ENCODE data around the gene MS4A3. TPM values are rescaled to one million over a fixed set of nuclear protein-coding genes. Genes with fewer than 3 reads are reported as not detected.

Gene MS4A3
- total and polyA plus RNA-seq, 4 donors, result 0.08 to 43.9 (median 0.23) TPM

DNA sequence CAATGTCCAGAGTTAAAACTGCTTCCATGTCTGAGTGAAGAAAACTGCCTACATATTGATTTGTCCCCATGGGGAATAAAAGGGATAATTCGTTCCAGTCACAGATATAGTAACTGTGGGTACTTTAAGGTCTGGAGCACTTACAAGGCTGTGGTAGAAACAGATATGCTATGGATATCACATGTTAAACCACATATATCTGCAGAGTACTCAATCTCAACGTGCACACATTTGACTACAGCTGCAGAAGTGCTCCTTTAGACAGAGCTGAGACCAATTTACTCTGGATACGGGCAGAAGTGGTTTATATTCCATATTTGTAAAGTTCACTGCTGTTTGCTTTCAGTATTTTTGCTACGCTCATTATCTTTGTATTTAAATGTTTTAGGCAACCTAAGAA is 22.3 kb downstream of the MS4A3 start:
- Histone ChIP-seq H3K9me3 (ENCODE audit: control insufficient read depth in 4 of 4, low read length in 3 of 4) (no peaks in the 10 kb centered on the region), H3K27me3 (ENCODE audit: control insufficient read depth in 4 of 4, insufficient read depth in 4 of 4, low read length in 3 of 4) (no peaks in the 10 kb centered on the region), H3K4me3 (ENCODE audit: low read depth in 1 of 3, low read length in 3 of 3) (no peak overlapping the region), H3K4me1 (ENCODE audit: control insufficient read depth in 4 of 4, insufficient read depth in 4 of 4, low read length in 3 of 4) (no peaks in the 10 kb centered on the region), H3K27ac (ENCODE audit: low read depth in 1 of 2, low read length in 2 of 2) (no peak overlapping the region), H3K9ac (ENCODE audit: low read depth in 1 of 2, low read length in 2 of 2) (no peak overlapping the region), H3K36me3 (ENCODE audit: control insufficient read depth in 4 of 4, insufficient read depth in 3 of 4, low read depth in 1 of 4, low read length in 3 of 4) (no peaks in the 10 kb centered on the region)
- TF ChIP-seq HNF4G (IDR thresholded peaks at IDR 0.05), result no peak
- TF ChIP-seq EGR1 (IDR thresholded peaks at IDR 0.05; ENCODE audit: low read depth in 2 of 2), result no peak
- no peak for TF ChIP-seq HNF4A (conservative IDR thresholded peaks at IDR 0.05)
- no peak for TF ChIP-seq RAD21 (IDR thresholded peaks at IDR 0.05)
- TF ChIP-seq, protein P1, sequence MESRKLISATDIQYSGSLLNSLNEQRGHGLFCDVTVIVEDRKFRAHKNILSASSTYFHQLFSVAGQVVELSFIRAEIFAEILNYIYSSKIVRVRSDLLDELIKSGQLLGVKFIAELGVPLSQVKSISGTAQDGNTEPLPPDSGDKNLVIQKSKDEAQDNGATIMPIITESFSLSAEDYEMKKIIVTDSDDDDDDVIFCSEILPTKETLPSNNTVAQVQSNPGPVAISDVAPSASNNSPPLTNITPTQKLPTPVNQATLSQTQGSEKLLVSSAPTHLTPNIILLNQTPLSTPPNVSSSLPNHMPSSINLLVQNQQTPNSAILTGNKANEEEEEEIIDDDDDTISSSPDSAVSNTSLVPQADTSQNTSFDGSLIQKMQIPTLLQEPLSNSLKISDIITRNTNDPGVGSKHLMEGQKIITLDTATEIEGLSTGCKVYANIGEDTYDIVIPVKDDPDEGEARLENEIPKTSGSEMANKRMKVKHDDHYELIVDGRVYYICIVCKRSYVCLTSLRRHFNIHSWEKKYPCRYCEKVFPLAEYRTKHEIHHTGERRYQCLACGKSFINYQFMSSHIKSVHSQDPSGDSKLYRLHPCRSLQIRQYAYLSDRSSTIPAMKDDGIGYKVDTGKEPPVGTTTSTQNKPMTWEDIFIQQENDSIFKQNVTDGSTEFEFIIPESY (IDR thresholded peaks at IDR 0.05), result no peak
- TF ChIP-seq RXRA (IDR thresholded peaks at IDR 0.05), result no peak
- TF ChIP-seq SP1 (IDR thresholded peaks at IDR 0.05), result no peak
- no peak for TF ChIP-seq GABPA (IDR thresholded peaks at IDR 0.05 in 1 of 2, conservative IDR thresholded peaks at IDR 0.05 in 1 of 2)
- TF ChIP-seq NR2F2 (IDR thresholded peaks at IDR 0.05), result no peak
- no peak for TF ChIP-seq TAF1 (conservative IDR thresholded peaks at IDR 0.05)
- no peak for TF ChIP-seq YY1 (IDR thresholded peaks at IDR 0.05)
- TF ChIP-seq, protein P2, sequence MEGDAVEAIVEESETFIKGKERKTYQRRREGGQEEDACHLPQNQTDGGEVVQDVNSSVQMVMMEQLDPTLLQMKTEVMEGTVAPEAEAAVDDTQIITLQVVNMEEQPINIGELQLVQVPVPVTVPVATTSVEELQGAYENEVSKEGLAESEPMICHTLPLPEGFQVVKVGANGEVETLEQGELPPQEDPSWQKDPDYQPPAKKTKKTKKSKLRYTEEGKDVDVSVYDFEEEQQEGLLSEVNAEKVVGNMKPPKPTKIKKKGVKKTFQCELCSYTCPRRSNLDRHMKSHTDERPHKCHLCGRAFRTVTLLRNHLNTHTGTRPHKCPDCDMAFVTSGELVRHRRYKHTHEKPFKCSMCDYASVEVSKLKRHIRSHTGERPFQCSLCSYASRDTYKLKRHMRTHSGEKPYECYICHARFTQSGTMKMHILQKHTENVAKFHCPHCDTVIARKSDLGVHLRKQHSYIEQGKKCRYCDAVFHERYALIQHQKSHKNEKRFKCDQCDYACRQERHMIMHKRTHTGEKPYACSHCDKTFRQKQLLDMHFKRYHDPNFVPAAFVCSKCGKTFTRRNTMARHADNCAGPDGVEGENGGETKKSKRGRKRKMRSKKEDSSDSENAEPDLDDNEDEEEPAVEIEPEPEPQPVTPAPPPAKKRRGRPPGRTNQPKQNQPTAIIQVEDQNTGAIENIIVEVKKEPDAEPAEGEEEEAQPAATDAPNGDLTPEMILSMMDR (IDR thresholded peaks at IDR 0.05; ENCODE audit: low read depth, low read length, missing input control), result no peak
- no peak for TF ChIP-seq FOXA2 (IDR thresholded peaks at IDR 0.05)
- TF ChIP-seq, protein P3, sequence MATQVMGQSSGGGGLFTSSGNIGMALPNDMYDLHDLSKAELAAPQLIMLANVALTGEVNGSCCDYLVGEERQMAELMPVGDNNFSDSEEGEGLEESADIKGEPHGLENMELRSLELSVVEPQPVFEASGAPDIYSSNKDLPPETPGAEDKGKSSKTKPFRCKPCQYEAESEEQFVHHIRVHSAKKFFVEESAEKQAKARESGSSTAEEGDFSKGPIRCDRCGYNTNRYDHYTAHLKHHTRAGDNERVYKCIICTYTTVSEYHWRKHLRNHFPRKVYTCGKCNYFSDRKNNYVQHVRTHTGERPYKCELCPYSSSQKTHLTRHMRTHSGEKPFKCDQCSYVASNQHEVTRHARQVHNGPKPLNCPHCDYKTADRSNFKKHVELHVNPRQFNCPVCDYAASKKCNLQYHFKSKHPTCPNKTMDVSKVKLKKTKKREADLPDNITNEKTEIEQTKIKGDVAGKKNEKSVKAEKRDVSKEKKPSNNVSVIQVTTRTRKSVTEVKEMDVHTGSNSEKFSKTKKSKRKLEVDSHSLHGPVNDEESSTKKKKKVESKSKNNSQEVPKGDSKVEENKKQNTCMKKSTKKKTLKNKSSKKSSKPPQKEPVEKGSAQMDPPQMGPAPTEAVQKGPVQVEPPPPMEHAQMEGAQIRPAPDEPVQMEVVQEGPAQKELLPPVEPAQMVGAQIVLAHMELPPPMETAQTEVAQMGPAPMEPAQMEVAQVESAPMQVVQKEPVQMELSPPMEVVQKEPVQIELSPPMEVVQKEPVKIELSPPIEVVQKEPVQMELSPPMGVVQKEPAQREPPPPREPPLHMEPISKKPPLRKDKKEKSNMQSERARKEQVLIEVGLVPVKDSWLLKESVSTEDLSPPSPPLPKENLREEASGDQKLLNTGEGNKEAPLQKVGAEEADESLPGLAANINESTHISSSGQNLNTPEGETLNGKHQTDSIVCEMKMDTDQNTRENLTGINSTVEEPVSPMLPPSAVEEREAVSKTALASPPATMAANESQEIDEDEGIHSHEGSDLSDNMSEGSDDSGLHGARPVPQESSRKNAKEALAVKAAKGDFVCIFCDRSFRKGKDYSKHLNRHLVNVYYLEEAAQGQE (IDR thresholded peaks at IDR 0.05), result no peak
- TF ChIP-seq JUND (IDR thresholded peaks at IDR 0.05), result no peak
- TF ChIP-seq, protein P4, sequence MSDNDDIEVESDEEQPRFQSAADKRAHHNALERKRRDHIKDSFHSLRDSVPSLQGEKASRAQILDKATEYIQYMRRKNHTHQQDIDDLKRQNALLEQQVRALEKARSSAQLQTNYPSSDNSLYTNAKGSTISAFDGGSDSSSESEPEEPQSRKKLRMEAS (IDR thresholded peaks at IDR 0.05), result no peak
- TF ChIP-seq FOXA1 (IDR thresholded peaks at IDR 0.05), result no peak
- TF ChIP-seq, protein P5, sequence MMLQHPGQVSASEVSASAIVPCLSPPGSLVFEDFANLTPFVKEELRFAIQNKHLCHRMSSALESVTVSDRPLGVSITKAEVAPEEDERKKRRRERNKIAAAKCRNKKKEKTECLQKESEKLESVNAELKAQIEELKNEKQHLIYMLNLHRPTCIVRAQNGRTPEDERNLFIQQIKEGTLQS (IDR thresholded peaks at IDR 0.05), result no peak
- no peak for DNase-seq (ENCODE audit: low spot score)
- 74% methylated on average over 4 of the region's 4 CpGs for WGBS
